Sciatic nerve (tissue), 2 donors: ENCODE measurements around the gene CASK. TPM values are rescaled to one million over a fixed set of nuclear protein-coding genes. Genes with fewer than 3 reads are reported as not detected.
A peak's percentile ranks its signal among the peaks of the same experiment; 100 is the strongest.
"Not testable (repeated sequence)": the region's sequence is repeated elsewhere in the genome, so short reads cannot be mapped to it uniquely, and the experiment has no call there.

Source experiments
- ATAC-seq: fragments of 200-7000 bp; cut with Tn5 transposase; one replicate; pipeline ENCODE4 v1.9.1; 2020; ENCODE audit warnings: mild to moderate bottlenecking, moderate library complexity
- DNase-seq: peaks from one replicate; pipeline ENCODE4 v3.0.0-alpha.2; 2020; ENCODE audit warnings: low spot score
- intact Hi-C: fragments of 100-400 bp; cut with DNase I; formaldehyde crosslinking; loops from one replicate; pipeline ENCODE4 v1.14.2; 2022
- total RNA-seq: library from RNA; stranded (reverse); fragmentation: NEBNext Ultra II Directional; extraction: Animal tissue kit (Norgen Biotek cat#: 25700); gene quantifications from one replicate; pipeline ENCODE4 v1.2.1, GENCODE V29; 2021
- donor health status: DM: no; HTN: no; CAD: no.
- donor health status: DM: no; HTN: no; CAD: no.

The CASK gene
- total RNA-seq, 1 donor from 2014 or later: 43.3 TPM

DNA sequence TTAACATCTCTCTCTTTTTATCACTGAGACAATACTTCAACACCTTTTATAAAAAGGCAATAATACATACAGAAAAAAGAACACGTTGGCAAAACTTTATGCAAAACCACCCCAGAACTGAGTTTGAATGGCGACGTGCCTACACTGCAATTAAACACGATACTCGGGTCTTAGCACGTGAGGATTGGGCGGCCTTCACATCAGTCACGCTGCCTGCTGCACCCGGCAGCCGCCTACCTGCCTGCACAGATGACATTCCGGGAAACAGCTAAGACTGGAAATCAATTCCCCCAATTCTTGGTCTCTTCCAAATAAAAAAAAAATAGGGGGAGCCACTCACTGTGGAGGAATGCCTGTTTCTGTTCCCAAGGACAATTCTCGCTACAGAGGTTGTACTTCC is 408.0 kb downstream of the CASK start:
- DNase-seq (no peak), ATAC-seq (no peak)
- intact Hi-C loops: no loop called here

DNA sequence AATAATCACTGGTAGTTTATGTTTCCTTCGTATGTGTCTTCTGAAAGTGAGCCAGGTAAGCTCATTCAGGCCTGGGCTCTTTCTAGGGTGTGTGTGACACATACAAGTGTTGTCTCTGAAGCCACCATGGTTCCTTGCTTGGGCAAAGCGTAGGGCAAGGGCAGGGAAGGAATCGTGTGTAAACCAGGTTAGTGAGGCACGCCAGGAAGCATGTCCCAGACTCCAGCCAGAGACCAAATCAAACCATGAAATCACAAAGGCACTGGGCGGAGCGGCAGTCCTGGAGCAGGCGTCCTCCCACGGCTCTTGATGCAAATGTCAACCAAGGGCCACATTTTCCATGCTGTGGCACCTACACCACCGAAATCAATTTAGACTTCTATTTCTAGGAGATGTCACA is 409.2 kb downstream of the CASK start:
- intact Hi-C loops: no loop called here
- ATAC-seq (no peak), DNase-seq (no peak)

DNA sequence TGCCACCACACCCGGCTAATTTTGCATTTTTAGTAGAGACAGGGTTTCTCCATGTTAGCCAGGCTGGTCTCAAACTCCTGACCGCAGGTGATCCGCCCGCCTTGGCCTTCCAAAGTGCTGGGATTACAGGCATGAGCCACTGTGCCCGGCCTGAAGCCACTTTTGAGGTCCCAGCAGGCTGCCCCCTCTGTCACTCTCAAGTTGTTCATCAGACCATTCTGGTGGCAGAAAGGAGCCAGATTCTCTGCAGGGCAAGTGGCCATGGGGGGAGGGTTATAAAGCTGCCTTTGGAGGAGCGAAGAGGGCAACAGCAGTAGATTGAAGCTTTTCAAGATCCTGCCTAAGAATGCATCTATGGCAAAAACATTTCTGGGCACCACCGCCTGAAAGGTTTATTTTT is 410.5 kb downstream of the CASK start:
- DNase-seq, ATAC-seq, intact Hi-C loops: not testable (repeated sequence)

DNA sequence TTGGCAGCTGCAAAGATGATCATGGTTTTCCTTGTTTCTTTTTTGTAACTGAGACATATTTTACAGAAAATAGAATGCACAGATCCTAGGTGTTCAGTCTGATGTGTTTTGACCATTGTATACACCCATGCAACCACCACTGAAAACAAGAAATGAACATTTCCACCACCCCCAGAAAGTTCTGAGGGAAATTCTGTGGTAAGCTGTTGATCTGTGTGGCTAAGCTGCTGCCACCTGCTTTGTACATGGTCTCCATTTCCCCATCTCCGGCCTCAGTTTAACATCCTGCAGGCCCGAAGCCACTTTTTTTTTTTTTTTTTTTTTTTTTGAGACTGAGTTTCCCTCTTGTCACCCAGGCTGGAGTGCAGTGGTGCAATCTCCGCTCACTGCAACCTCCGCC is 411.0 kb downstream of the CASK start:
- intact Hi-C loops: no loop called here
- no peak for DNase-seq
- ATAC-seq: no peak

DNA sequence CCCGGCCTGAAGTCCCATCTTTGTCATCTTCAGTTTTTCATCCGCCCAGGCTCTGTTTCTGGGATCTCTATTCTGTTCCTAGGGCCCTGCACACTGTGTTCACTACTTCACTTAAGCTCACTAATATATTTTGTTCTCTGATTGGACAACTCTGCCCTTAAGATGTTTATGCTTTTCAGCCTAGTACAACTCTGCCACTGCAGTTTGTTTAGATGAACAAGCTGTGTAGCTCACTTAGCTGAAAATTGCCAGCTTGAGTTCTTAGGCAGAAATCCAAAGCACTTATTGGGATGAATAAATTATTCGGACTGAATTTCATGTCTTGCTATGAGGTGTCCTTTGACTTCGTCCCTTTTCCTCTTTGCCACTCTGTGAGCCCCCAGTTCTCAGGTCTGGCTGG is 415.4 kb downstream of the CASK start:
- intact Hi-C loops: no loop called here
- ATAC-seq: no peak
- DNase-seq: no peak

DNA sequence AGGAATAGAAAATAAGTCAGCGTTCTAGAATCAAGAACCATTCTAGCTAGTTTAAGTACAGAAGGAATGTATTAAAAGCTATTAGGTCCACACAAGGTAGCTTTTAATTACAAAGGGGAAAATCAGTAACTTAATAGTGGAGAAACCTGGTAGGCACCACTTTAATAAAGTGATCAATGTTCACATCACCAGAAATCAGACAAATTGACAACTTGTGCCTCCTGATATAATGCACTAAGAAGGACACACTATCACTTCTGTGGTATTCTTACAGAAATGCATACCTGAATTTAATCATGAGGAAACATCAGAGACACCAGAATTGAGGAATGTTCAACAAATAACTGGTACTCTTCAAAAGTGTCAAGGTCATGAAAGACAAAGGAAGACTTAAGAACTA is 421.4 kb downstream of the CASK start:
- intact Hi-C loops: no loop called here
- DNase-seq: no peak
- ATAC-seq: no peak

DNA sequence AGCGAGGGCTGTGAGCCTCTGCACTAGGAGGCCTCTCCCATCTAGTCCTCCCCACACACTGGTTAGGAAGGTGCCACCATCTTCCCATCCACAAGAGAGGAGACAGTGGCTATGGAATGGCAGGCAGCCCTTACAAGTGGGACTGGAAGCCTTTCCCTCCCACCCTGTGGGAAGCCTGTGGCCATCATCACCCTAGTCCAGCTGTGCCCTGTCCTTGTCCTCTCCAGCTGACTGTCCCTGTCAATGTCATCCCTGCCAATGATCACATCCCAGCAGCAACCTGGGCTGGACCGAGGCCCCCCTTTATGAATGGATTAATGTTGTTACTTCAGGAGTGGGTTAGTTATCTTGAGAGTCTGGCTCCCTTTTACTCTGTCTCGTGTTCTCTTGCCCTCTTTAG is 423.4 kb downstream of the CASK start:
- DNase-seq (no peak), ATAC-seq (no peak)
- intact Hi-C loops: no loop called here

DNA sequence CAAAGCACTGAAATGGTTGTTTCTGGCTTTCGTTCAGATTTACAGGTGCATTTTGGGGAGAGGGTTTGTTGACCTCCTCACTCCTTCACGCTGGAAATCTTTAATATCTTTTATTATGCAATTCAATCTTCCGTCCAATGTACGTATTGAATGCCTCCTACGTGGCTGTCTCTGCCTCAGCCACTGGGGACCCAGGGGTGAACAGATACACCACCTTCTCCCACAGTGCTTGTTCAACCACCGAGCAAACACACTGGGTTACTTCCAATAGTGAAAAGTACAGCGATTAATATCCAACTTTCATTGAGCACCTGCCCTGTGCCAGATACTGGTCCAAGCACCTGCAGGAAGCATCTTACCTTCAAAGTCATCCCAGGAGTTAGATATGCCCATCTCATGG is 424.2 kb downstream of the CASK start:
- ATAC-seq (no peak), DNase-seq (no peak)
- intact Hi-C loops: no loop called here

DNA sequence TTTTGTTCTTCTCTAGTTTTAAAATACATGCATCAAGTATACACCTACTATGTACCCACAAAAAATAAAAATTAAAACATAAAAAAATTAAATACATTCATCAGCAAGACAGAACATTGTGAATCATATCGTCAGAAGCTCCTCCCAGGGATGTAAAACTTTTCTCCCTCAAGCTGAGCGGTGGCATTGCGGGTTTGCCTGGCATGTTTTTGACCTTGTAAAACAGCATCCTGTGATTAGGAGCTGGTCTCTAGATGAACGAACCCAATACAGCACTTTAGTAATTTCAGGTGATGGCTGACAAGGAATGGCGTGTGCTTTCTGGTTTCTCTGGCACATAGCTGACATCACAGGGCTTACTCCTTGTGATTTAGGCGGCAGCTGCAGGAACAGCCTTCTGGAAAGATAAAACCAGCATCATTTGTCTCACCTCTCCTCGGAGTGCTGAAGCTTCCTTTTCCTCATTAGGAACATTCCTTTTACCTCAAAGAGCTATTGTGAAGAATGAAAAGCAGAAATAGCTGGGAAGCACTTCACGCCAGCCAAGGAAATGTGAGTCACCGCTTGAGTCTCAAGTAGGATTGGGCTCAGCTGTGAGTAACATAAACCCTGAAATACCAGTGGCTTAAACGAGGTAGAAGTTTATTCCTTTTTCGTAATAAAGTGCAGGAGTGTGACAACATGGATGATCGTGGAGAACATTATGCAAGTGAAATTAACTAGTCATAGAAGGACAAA is 431.9 kb downstream of the CASK start:
- no peak for ATAC-seq
- intact Hi-C loops: no loop called here
- DNase-seq: no peak

DNA sequence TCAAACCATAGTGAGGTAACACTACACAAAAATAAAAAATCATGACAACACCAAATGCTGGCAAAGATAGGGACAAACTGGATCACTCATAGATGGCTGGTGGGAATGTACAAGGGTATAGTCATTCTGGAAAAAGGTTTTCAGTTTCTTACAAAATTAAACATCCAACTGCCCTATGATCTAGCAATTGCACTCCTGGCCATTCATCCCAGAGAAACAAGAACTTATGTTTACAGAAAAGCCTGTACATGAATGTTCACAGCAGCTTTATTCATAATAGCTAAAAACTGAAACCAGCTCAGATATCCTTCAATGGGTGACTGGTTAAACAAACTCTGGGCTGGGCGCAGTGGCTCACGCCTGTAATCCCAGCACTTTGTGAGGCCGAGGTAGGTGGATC is 432.9 kb downstream of the CASK start:
- intact Hi-C loops: no loop called here
- DNase-seq (no peak), ATAC-seq (no peak)

DNA sequence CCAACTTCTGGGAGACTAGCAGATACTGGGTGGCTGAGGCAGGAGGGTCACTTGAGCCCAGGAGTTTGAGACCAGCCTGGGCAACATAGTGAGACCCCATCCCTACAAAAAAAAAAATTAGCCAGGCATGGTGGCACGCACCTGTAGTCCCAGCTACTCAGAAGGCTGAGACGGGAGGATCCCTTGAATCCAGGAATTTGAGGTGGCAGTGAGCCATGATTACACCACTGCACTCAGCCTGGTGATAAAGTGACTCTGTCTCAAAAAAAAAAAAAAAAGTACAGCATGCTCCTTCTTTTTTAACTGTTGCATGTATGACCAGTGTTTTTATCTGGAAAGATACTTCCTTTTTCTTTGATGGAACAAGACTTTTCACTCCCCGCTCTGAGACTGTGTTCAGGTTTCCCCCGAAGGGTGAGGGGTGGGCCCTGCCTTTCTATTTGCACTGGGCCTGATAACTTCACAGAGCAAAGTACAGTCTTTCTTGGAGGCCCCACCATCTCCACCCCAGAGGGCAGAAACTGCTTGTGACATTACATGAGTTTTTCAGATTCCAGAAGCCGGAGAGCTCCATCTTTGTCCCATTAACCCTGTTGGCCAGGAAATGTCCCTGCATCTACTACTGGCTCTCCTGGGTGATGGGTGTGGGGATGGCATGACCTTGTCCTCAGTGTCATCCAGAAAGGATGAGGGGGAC is 441.1 kb downstream of the CASK start:
- DNase-seq (no peak), ATAC-seq (no peak)
- intact Hi-C loops: no loop called here

DNA sequence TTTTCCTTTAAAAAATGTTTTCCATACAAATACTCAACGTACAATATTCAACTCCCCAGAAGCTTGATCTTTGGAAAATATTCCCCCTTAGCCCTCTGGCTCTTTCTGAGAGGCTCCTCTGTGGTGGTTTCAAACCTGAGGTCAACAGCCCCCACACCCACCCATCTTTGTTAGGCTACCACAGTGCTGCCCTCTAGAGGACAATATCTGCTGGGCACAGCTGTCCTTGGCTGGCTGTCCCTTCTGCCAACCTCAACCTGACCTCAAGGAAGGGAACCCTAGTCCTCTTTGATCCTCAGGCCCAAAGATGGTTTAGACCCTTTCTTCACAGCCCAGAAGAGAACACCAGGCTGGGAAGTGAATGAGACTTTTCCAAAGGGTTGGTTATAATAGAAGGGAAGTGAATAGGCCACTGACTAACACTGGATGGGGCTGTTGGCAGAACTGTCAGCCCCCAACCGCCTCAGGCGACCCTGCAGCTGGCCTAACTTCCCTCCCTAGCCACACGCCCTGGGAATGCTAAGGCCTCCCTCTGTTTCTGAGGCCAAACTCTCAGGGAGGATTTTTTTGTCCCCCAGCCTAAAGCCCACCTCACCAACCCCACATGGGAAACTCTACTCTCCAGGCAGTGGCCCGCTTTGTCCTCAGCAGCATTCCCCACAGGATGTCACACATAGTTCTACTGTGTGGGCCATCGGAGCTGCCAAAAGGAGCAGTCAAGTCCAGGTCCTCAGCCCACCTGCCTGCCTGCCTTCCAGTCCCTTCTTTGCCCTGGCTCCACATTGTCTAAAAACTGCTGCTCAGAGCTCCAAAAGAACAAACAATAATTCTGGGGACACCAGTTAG is 441.9 kb downstream of the CASK start:
- intact Hi-C loops: no loop called here
- ATAC-seq: no peak
- no peak for DNase-seq

DNA sequence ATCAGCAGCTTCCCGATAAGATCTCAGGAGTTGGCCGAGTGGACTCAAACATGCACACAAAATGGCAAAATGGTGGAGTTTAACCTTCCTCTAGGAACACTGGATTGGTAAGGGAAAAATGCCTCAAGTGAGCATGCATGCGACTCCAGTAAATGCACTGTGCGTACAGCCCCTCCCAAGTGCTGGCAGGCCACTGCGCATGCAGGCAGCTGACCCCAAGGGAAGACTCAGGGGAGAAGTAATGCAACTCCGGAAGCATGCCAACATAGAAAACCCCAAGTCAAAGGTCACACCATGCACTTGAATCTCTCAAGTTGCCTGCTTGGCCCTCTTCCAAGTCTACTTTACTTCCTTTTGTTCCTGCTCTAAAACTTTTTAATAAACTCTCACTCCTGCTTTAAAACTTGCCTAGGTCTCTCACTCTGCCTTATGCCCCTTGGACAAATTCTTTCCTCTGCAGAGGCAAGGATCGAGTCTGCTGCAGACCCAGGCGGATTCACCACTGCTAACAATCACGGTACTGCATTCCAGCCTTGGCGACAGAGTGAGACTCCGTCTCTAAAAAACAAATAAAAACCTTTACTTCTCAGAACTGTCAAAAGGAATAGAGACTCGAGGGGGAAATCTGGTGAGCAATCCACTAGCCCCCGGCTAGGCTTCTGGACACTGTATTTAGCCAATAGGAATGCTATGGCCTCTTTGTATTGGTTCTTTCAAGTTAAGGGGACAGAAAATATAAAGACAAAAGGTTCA is 442.7 kb downstream of the CASK start:
- no peak for DNase-seq
- no peak for ATAC-seq
- intact Hi-C loops: no loop called here

DNA sequence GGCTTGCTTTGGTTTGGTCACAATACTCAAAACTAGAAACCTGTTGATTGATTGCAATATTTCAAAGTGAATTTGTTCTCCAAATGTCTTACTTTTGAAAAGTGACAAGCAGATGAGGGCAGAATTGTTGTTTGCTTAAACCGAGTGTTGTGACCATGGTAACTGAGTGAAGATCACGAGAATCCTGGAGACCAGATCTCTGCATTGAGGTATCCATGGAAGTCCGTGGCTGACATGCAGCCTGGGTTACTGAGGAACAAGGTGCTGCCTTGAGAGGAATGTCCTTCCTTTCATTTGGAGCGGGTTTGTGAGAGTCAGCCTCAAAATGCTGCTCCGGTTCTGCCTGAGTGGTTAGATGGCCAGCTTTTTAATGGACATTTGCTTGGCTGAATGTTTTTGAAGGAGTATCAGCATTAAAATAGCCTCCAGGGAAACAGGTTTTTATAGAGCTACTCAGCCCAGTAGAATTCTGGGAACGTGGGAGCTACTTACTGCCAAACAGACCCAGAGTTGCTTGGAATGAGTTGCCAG is 444.9 kb downstream of the CASK start:
- intact Hi-C loops: no loop called here
- ATAC-seq (no peak), DNase-seq (no peak)

DNA sequence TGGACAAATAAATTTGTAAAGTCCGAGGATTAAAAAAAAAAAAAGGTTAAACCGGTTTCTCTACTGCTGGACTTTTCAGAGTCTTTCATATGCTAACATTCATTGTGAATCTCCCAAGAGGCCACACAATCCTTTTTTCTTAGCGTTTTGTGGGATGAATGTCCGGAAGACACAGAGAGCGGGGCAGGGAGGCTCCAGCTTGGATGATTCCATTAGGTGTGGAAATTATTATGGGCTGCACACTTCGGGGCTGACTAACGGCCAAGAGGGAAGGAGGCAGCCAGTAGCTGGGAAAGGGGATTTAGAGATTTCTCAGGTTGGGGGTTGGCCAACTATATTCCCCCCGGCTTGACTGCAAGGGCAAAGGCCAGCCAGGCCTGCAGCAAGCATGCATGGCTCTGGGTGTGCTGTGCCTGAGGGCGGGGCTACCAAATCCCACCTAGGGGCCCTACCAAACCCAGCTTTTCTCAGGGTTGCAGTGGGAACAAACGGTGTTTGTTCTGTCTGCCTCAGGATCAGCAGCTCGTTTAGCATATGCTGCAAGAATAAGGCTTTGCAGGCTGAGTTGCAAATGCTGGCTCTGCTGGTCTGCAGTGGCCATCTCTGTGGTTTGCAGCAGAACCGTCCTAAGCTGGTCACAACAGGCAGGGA is 447.6 kb downstream of the CASK start:
- DNase-seq: no peak
- peak; percentile 79 for ATAC-seq
- intact Hi-C loops: no loop called here

DNA sequence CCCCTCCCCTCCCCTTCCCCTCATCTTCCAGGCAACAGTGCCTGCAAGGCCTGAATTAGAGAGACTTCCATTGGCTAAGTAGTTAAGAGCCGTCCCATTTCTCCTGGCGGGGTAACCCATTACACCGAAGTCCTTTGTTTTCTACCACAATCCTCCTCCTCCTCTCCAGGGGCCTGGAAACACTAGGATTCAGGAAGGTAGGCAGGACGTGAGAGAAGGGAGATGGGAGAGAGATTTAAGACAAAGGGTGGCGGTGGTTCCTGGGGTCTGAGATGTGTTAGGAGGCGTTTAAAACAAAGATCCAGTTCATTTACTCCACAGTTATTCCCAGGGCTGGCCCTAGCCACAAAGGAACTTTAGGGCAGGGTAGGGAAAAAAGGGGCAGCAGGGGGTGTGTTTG is 448.2 kb downstream of the CASK start:
- ATAC-seq (peak; percentile 34), DNase-seq (no peak)
- intact Hi-C loops: no loop called here

DNA sequence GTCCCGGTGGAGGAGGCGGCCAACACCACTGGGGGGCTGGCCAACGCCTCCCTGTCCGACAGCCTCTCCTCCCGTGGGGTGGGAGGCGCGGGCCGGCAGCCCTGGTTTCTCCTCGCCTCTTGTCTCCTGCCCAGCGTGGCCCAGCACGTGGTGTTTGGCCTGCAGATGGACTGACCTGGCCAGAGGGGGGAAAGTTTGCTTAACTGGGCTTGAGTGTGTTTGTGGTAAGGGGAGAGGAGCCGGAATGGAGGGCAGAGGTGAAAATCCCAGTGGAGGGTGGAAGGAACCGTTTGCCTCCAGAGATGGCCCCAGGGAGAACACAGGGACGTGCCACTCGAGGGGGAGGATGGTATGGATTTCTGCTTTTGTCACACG is 448.6 kb downstream of the CASK start:
- ATAC-seq: no peak
- DNase-seq: no peak
- intact Hi-C loops: no loop called here

DNA sequence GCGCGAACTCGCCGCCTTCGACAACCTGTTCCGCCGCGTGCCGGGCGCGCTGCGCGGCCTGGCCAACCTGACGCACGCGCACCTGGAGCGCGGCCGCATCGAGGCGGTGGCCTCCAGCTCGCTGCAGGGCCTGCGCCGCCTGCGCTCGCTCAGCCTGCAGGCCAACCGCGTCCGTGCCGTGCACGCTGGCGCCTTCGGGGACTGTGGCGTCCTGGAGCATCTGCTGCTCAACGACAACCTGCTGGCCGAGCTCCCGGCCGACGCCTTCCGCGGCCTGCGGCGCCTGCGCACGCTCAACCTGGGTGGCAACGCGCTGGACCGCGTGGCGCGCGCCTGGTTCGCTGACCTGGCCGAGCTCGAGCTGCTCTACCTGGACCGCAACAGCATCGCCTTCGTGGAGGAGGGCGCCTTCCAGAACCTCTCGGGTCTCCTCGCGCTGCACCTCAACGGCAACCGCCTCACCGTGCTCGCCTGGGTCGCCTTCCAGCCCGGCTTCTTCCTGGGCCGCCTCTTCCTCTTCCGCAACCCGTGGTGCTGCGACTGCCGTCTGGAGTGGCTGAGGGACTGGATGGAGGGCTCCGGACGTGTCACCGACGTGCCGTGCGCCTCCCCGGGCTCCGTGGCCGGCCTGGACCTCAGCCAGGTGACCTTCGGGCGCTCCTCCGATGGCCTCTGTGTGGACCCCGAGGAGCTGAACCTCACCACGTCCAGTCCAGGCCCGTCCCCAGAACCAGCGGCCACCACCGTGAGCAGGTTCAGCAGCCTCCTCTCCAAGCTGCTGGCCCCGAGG is 449.2 kb downstream of the CASK start:
- ATAC-seq: no peak

More for the DNA sequence above, 449.2 kb downstream of the CASK start:
- no peak for DNase-seq
- intact Hi-C loops: no loop called here
